Keratinocyte (primary cell): ENCODE data around the gene C19orf73. TPM values are rescaled to one million over a fixed set of nuclear protein-coding genes. Genes with fewer than 3 reads are reported as not detected.

Source experiments
- DNase-seq: peaks from one replicate; pipeline ENCODE4 v3.0.0-alpha.2; 2011; ENCODE audit warnings: low read depth, missing footprints, low spot score
- FAIRE-seq: peaks from 2 replicates; lab custom pipeline; 2011; peaks lifted over from hg19 to GRCh38; lab: Jason Lieb, UNC
- H2AFZ ChIP-seq: 2 replicates; pipeline ENCODE4 v1.6.0; 2012; ENCODE audit warnings: low read length, control low read depth, inconsistent platforms; ENCODE audit not compliant: control insufficient read depth
- H3K27ac ChIP-seq: 2 replicates; pipeline ENCODE4 v1.5.1; 2011; ENCODE audit warnings: low read length; ENCODE audit not compliant: control insufficient read depth, insufficient read depth
- H3K27me3 ChIP-seq: 3 replicates; pipeline ENCODE4 v1.6.0; 2011; ENCODE audit warnings: low read length; ENCODE audit not compliant: control insufficient read depth, insufficient read depth; ENCODE audit errors: extremely low read depth
- H3K36me3 ChIP-seq, 2 experiments: 2 replicates in 1 of 2; 3 replicates in 1 of 2; pipeline ENCODE4 v1.5.1; 2011; ENCODE audit warnings: low read length in 2 of 2, mild to moderate bottlenecking in 1 of 2; ENCODE audit not compliant: control insufficient read depth in 2 of 2, insufficient read depth in 2 of 2; ENCODE audit errors: extremely low read depth in 1 of 2
- H3K4me1 ChIP-seq: 3 replicates; pipeline ENCODE4 v1.5.1; 2011; ENCODE audit warnings: low read length; ENCODE audit not compliant: control insufficient read depth, insufficient read depth; ENCODE audit errors: extremely low read depth
- H3K4me2 ChIP-seq: 3 replicates; pipeline ENCODE4 v1.6.0; 2011; ENCODE audit warnings: low read depth, low read length; ENCODE audit not compliant: control insufficient read depth, insufficient read depth; ENCODE audit errors: extremely low read depth
- H3K4me3 ChIP-seq, 3 experiments: fragments of 200-600 bp in 1 of 3; sonication (generic) in 1 of 3; 2 replicates in 2 of 3; 3 replicates in 1 of 3; pipeline ENCODE4 v1.5.1; 2011 to 2016; ENCODE audit warnings: low read length in 3 of 3, mild to moderate bottlenecking in 3 of 3, control low read depth in 2 of 3, inconsistent platforms in 1 of 3, low read depth in 1 of 3, mixed read lengths in 1 of 3, mixed run types in 1 of 3, moderate library complexity in 1 of 3; ENCODE audit not compliant: control insufficient read depth in 2 of 3, insufficient read depth in 2 of 3; ENCODE audit errors: extremely low read depth in 1 of 3
- H3K79me2 ChIP-seq: 2 replicates; pipeline ENCODE4 v1.6.0; 2012; ENCODE audit warnings: low read length; ENCODE audit not compliant: control insufficient read depth, insufficient read depth
- H3K9ac ChIP-seq: 3 replicates; pipeline ENCODE4 v1.6.0; 2011; ENCODE audit warnings: low read length; ENCODE audit not compliant: control insufficient read depth, insufficient read depth; ENCODE audit errors: extremely low read depth
- H3K9me1 ChIP-seq: 3 replicates; pipeline ENCODE4 v1.6.0; 2011; ENCODE audit warnings: low read length; ENCODE audit not compliant: control insufficient read depth, insufficient read depth; ENCODE audit errors: extremely low read depth
- H3K9me3 ChIP-seq: 2 replicates; pipeline ENCODE4 v1.5.1; 2012; ENCODE audit warnings: low read depth, low read length; ENCODE audit not compliant: control insufficient read depth
- H4K20me1 ChIP-seq: 3 replicates; pipeline ENCODE4 v1.6.0; 2011; ENCODE audit warnings: low read length; ENCODE audit not compliant: control insufficient read depth, insufficient read depth; ENCODE audit errors: extremely low read depth
- CTCF ChIP-seq, 3 experiments: IDR thresholded peaks in 1 of 3; conservative IDR thresholded peaks in 1 of 3; optimal IDR thresholded peaks in 1 of 3; 2 replicates in 2 of 3; 3 replicates in 1 of 3; pipeline versions ENCODE3 to v1.5.1; 2011; ENCODE audit warnings: low read length in 3 of 3, mild to moderate bottlenecking in 3 of 3, moderate library complexity in 2 of 3, control low read depth in 1 of 3, inconsistent platforms in 1 of 3; ENCODE audit not compliant: insufficient read depth in 2 of 3; ENCODE audit errors: extremely low read depth in 1 of 3
- EZH2 ChIP-seq: IDR thresholded peaks from one replicate; pipeline ENCODE4 v1.6.1; 2012; ENCODE audit warnings: inconsistent platforms, mild to moderate bottlenecking, low read length, moderate library complexity
- dilution Hi-C: fragments of 300-500 bp; cut with MboI; formaldehyde crosslinking; loops from one replicate; pipeline ENCODE4 v1.7.0; 2020; ENCODE audit warnings: low sequenced_read_pairs; ENCODE audit not compliant: extremely low pct_ligation_motif_present
- polyA plus RNA-seq, 5 experiments: library from polyadenylated mRNA; depleted of rRNA in 3 of 5; stranded (reverse) in 3 of 5; stranded (forward) in 1 of 5; unstranded in 1 of 5; fragments of >200 nt; gene quantifications; 1 replicate in 1 of 5; 2 replicates in 3 of 5; 3 replicates in 1 of 5; pipeline versions ENCODE4 v1.2.1 to v1.2.3, GENCODE V29; 2011 to 2012; ENCODE audit warnings: missing spikeins in 2 of 5, low read depth in 1 of 5, low replicate concordance in 1 of 5

The C19orf73 gene
- polyA plus RNA-seq, 1 donor (not counting 4 experiments of a cell fraction or from before 2014, with no cell fraction given), result 0.71 TPM

- no peaks in the 10 kb centered on the region for H3K36me3 ChIP-seq
- H2AFZ ChIP-seq, result no peak overlapping the region
- no peaks in the 10 kb centered on the region for H3K9me1 ChIP-seq
- DNase-seq, result no peak
- peaks cover 23% of the 10 kb centered on the region for H3K4me1 ChIP-seq
- H3K27me3 ChIP-seq, result no peaks in the 10 kb centered on the region
- dilution Hi-C loops, result no loop called here
- peaks cover 7% of the 10 kb centered on the region for H3K79me2 ChIP-seq
- H3K27ac ChIP-seq, result no peak overlapping the region
- no peak overlapping the region for H3K9ac ChIP-seq
- H4K20me1 ChIP-seq, result no peaks in the 10 kb centered on the region
- TF ChIP-seq CTCF (optimal IDR thresholded peaks at IDR 0.05 in 1 of 3, IDR thresholded peaks at IDR 0.05 in 1 of 3, conservative IDR thresholded peaks at IDR 0.05 in 1 of 3; ENCODE audit: extremely low read depth in 1 of 3, insufficient read depth in 2 of 3, low read length in 3 of 3), result no peak
- no peak for TF ChIP-seq EZH2
- FAIRE-seq, result no peak
- no peak overlapping the region for H3K4me2 ChIP-seq
- no peak overlapping the region for H3K4me3 ChIP-seq
- no peaks in the 10 kb centered on the region for H3K9me3 ChIP-seq
These were observed 35.3 kb upstream of the C19orf73 start for GRCh38 chr19:49154279-49154678.

GRCh38 chr19:49153167-49153809 is 34.3 kb upstream of the C19orf73 start:
- H3K36me3 ChIP-seq, result no peaks in the 10 kb centered on the region
- no peaks in the 10 kb centered on the region for H3K27me3 ChIP-seq
- peaks cover 5% of the 10 kb centered on the region for H3K79me2 ChIP-seq
- H4K20me1 ChIP-seq, result no peaks in the 10 kb centered on the region
- no peak overlapping the region for H3K27ac ChIP-seq
- DNase-seq (no peak), FAIRE-seq (no peak)
- H3K4me2 ChIP-seq, result no peak overlapping the region
- H3K4me3 ChIP-seq, result no peak overlapping the region
- H3K9ac ChIP-seq, result no peak overlapping the region
- no peaks in the 10 kb centered on the region for H3K9me1 ChIP-seq
- no peaks in the 10 kb centered on the region for H3K9me3 ChIP-seq
- dilution Hi-C loops, result no loop called here
- H2AFZ ChIP-seq, result no peak overlapping the region
- H3K4me1 ChIP-seq, result peaks cover 23% of the 10 kb centered on the region
- TF ChIP-seq EZH2, result no peak
- no peak for TF ChIP-seq CTCF (optimal IDR thresholded peaks at IDR 0.05 in 1 of 3, IDR thresholded peaks at IDR 0.05 in 1 of 3, conservative IDR thresholded peaks at IDR 0.05 in 1 of 3; ENCODE audit: extremely low read depth in 1 of 3, insufficient read depth in 2 of 3, low read length in 3 of 3)
